GM21723 (cell line): ENCODE measurements around the gene RACGAP1.

Experiments used
- ATAC-seq: cut with Tn5 transposase; IDR thresholded peaks from one replicate; pipeline ENCODE4 v1.9.1; 2021; ENCODE audit warnings: mild to moderate bottlenecking, moderate library complexity; ENCODE audit not compliant: unreplicated experiment

The RACGAP1 gene, protein sequence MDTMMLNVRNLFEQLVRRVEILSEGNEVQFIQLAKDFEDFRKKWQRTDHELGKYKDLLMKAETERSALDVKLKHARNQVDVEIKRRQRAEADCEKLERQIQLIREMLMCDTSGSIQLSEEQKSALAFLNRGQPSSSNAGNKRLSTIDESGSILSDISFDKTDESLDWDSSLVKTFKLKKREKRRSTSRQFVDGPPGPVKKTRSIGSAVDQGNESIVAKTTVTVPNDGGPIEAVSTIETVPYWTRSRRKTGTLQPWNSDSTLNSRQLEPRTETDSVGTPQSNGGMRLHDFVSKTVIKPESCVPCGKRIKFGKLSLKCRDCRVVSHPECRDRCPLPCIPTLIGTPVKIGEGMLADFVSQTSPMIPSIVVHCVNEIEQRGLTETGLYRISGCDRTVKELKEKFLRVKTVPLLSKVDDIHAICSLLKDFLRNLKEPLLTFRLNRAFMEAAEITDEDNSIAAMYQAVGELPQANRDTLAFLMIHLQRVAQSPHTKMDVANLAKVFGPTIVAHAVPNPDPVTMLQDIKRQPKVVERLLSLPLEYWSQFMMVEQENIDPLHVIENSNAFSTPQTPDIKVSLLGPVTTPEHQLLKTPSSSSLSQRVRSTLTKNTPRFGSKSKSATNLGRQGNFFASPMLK

DNA sequence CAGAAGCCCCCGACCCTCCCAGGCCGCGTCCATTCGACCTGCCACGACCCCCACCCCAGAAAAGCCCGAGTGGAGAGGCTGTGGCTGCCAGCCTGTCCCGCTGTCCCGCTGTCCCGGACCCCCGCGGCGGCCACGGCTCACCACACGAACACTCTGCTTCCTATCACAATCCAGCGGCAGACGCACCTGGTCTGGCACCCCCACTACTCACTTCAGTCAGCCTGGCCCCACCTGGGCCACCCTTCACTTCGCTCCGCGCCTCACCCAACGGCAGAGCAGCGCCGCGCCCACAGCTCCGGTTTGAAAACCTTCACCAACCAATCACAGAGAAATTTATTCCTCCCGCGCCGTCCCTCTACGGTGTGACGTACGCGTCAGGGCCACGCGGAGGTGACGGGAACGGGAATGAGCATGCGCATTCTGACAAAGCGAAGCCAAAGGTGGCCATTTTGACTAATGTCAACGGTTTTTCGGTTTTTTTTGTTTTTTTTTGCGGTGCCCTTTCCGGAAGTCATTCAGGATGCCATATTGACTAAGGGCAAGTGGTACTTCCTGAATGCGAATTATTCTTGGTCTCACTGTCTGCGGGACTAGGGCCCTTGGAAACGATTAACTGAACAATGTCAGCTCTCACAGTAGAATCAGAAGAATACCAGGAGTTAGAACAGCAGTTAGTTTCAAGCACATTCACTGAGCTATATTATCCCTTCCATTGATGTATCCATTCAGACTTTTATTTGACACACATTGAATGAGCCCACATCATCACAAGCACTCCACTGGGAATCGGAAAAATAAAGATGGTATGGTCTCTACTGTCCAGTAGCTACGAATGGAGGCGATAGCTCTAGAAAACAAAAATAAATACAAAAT, at the start of gene RACGAP1:
Gene RACGAP1, minus strand, starts transcription at position 308 of the 873 bp plus-strand sequence. CDS start 8,779 bp downstream, outside the sequence.
- peak; percentile 97 for ATAC-seq

DNA sequence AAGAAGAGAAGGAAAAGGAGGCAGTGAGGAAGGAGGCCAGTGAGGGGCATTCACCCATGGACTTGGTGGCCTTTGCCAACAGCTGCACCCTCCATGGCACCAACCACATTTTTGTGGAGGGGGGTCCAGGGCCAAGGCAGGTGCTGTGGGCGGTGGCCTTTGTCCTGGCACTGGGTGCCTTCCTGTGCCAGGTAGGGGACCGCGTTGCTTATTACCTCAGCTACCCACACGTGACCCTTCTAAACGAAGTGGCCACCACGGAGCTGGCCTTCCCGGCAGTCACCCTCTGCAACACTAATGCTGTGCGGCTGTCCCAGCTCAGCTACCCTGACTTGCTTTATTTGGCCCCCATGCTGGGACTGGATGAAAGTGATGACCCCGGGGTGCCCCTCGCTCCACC, 48.4 kb upstream of the RACGAP1 start:
- ATAC-seq, result no peak

DNA sequence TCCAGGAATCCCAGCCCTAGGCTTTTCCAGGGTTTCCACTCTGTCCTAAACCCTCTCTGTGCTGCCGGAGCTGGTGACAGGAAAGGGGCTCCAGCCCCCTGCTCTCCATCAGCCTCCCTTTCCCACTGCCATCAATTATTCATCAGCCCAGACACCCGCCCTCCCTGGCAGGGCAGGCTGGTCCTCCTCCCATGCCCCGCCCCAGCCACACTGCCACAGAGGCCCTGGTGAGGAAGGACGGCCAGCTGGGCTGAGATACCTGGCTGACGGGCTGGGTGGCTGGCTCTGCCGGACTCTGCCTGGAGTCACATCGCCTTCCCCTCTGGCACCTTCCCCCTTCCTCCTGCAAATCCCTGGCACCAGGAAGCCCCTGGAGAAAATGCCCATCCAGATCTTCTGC, 47.9 kb upstream of the RACGAP1 start:
- ATAC-seq, result no peak

DNA sequence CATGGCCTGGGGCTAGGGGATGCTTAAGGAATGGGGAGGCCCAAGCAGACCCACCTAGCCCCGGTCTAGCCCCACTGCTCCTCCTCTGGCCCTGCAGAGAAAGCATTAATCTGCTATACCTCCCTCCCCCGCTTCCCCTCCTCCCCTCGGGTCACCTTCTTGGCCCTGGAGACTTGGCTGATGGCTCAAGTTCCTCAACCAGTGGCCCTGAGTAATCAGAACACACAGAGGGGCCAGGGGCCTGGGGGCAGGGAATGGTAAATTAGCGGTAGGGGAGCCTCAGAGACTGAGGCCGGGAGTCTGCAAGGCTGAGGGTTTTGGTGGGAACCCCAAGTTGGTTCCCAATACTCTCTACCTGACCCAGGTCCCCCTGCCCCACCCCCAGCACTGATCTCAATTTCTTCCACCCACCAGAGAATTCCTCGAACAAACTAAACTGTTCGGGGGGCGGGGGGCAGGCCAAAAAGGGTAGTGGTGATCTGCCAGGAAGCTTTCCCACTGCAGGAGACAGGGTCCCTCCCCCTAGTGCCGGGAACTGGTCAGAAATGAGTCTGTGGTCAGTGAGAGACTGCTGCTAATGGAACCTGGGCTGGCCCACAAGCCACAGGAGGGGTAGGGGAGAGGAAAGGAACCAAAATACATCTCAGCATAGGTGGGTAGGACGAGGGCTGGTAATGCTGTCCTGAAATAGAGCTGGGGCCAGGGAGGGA, 47.1 kb upstream of the RACGAP1 start:
- no peak for ATAC-seq

DNA sequence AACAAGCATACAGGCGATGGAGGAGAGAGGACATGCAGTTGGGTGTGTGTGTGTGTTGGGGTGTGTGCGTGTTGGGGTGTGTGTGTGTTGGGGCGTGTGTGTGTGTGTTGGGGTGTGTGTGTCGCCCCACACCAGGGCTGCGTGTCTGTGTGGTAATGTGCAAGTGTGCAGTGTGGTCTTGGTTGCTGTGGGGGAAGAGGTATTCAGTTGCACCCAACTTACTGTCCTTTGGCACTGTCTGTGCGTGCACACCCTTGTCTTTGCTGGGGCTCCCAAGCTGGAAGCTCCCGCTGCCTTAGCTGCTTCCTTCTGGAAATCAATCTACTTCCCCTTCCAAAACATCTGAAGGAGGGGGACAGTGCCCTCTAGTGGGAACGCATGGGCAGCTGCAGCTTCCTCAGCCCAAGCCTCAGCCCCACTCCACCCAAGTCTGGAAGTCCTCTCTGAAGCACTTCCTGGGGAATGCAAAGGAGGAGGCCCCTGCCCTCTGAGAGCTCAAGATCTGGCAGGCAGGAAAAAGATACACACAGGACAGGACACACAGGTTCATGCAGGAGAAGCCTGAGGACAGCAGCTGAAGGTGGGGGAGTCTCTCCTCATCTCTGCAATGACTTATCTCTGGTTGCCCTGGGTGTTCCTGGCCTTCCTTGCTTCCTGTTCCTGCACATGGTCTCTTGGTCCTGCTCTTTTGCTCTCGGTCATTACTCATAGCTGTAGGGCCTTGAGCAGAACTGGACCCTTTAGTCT, 45.2 kb upstream of the RACGAP1 start:
- no peak for ATAC-seq

DNA sequence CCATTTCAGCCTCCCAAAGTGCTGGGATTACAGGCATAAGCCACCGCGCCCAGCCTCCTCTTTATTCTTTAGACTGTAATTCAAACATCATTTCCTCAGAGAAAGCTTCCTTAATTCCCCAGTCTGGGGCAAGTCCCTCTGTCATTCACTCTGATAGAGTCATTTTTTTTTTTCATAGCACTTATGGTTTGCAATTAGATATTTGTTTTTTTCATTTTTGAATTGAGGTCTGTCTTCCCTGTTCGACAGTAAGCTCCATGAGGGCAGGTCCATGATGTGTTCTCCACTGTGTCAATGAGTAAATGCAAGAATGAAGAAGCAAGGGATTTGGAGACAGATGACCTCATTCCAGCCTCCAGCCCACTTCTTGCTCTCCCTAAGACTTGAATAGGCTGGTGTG, 44.2 kb upstream of the RACGAP1 start:
- ATAC-seq, result no peak

DNA sequence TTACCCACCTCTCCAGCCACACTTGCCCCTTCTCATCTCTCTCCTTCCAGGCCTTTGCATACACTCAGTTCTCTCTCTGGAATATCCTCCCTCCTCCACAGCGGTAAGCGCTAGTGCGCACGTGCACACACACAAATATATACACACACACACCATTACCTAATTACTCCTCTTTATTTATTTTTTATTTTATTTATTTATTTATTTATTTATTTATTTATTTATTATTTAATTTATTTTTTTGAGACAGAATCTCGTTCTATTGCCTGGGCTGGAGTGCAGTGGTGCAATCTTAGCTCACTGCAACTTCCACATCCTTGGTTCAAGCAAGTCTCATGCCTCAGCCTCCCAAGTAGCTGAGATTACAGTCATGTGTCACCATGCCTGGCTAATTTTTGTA, 43.8 kb upstream of the RACGAP1 start:
- no peak for ATAC-seq

DNA sequence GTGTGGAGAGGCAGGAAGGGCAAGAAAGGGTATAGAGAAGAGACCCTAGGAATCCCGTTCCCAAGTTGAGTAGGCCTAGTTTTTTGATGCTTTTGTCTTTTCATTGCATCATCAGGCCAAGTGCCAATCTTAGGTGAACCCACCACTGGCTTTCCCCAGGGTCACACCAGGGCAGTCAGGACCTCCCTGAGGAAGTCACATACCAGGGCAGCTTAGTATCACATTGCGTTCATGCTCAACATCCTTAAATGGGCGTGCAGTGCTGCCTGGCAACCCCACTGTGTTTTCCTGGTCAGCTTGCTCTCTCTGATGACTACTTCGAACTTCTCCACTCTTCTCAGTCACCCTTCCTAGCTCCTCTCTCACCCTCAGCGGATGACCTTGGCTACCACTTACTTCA, 41.1 kb upstream of the RACGAP1 start:
- no peak for ATAC-seq

DNA sequence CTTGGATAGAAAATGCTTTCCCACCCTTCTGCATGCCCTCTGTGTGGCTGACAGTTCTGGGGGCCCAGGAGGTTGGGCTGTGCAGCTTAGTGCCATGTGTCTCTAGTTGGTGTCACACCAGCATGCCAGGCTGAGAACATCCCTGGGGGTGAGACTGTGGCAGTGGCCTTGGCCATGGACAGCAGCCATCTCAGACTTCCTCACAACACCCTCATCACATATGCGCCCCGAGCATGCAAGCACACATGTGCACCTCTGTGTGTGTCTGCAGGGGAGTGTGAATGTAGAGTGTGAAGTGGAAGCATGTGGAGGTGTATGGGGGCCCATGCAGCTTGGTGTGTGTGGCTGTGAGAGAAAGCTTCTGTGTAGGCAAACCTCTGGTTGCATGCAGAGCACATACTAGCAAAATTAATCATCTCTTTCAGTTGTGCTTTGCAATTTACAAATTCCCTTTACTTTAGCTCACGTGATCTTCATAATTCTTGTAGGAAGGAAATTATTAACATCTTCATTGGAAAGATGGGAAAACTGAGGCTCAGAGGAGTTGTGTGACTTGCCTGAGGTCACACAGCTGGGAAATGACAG, 40.5 kb upstream of the RACGAP1 start:
- no peak for ATAC-seq

DNA sequence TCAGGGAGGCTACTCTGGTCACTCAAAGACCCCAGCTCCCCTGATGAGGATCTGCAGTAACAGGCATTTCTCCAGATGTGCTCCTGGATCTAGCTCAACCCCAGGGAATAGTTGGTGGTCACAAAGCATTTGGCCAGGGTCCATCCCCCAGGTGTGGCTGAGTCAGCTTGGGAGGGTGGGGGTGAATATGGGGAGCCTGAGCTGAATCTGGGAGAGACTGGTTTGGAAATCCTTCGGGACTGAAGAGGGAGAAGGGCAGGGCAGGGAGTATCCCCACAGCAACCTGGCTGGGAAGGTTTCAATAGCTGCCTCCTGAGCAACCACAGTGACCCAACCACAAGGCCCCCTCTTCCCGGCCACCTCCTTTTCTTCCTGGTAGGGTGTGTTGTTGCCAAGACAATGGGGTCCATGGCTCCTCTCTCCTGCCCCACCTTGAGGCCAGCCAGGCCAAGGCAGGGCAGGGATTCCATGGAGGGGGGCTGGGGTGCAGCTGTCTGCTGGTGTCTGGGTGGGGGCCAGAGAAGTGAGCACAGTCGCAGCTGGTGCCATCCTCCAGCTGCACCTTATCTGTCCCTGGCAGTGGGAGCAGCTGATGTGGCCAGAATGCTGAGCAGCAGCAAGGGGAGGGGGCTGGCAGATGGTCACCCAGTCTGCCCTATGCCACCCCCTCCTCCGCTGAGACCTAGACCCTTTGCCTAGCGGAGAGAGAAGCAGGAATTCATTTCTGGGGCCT, 37.6 kb upstream of the RACGAP1 start:
- no peak for ATAC-seq

DNA sequence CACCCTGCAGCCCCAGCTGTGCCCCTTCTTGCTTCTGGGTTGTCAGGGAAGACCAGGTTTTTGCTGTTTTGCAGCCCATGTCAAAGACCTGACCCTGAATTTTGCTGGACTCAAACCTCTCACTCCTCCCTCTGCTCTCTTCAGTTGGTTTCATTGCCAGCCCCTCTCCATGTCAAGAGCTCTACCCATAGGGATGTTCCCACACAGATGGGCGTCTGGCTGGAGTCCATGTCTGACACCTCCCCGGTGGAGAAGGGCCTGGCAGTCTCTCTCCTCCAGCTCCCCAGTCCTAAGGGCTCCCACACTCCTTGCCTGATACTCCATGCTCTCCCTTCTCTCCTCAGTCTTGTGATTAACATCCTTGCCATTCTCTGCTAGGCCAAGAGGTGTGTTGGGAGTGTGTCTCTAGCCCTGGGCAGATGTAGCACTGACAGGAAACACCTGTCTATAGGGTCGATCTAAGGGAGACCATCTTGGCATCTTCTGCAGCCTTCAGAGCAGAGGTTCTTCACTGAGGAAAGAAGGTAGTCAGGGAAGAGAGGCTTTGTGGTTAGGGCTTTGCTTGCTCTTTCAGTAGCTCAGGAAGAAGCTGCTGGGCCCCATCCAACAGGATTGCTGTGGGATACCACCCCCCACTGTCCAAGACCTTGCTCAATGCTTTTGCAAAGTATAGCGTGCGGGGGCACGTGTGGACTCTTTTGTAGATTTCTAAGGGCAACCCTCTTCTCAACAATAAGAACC, 36.8 kb upstream of the RACGAP1 start:
- no peak for ATAC-seq

DNA sequence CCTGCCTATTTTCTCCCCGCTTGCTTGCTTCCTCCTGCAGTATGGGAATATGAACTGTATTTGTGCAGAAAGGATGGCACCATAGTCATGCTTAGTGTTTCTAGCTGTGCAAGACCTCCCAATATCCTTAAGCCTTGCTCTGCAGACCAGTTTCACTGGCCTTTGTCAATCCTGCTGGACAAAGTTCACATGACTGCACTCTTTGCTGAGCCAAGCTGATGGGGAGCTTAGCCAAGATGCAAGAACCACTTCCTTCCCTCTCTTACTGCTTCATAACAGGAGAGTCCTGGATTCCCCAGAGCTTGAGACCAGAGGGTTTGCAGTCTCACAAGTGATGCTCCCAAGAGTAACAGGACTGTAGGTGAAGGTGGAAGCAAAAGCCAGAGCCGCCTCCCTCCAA, 35.9 kb upstream of the RACGAP1 start:
- no peak for ATAC-seq

DNA sequence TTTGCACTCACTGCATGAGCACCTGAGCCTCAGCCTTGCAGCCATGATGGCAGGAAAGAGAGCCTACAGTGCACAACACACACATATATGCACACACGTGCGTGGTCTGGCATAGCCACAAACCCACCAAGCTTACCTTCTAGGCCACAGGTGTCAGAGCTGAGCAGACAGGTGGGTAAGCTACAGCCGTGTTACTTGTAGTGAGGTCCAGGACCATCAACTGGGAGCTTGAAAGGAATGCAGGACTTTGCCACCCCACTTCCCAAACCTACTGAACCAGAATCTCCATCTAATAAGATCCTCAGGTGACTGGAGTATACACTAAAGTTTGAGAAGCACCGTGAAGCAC, 34.8 kb upstream of the RACGAP1 start:
- no peak for ATAC-seq

DNA sequence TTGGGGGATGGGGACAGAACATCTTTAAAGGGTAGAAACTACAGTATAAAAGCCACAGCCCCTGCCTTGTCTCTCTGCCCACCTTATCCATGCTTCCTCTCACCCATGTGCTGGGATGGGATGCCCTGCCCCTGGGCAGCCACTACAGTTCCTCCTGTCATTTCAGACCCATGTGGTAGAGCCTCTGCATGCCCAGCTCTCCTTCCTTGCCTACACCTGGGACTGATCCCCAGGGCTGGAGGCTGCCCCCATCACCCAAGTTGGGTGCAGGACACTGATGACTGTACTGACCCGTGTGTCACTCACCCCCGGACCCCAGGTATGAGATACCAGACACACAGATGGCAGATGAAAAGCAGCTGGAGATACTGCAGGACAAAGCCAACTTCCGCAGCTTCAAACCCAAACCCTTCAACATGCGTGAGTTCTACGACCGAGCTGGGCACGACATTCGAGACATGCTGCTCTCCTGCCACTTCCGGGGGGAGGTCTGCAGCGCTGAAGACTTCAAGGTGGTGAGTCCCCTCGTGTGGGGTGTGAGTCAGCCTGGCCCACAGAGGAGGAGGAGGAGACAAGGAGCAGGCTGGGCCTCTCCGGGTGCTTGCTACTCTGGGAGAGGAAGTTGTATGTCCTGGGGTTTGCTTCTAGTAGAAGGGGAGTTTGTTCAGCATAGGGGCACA, 34.3 kb upstream of the RACGAP1 start:
- ATAC-seq, result no peak

DNA sequence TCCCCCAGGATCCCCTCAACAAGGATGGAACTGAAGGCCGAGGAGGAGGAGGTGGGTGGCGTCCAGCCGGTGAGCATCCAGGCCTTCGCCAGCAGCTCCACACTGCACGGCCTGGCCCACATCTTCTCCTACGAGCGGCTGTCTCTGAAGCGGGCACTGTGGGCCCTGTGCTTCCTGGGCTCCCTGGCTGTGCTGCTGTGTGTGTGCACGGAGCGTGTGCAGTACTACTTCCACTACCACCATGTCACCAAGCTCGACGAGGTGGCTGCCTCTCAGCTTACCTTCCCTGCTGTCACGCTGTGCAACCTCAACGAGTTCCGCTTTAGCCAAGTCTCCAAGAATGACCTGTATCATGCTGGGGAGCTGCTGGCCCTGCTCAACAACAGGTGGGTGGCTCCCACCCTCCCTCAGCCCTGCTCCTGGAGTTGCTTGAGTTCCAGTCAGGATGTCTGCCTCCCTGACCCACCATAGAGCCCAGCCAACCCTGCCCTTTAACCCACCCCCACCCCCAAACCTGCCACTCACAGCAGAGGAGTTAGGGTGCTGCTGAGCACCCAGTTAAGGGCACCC, 33.5 kb upstream of the RACGAP1 start:
- ATAC-seq, result no peak

DNA sequence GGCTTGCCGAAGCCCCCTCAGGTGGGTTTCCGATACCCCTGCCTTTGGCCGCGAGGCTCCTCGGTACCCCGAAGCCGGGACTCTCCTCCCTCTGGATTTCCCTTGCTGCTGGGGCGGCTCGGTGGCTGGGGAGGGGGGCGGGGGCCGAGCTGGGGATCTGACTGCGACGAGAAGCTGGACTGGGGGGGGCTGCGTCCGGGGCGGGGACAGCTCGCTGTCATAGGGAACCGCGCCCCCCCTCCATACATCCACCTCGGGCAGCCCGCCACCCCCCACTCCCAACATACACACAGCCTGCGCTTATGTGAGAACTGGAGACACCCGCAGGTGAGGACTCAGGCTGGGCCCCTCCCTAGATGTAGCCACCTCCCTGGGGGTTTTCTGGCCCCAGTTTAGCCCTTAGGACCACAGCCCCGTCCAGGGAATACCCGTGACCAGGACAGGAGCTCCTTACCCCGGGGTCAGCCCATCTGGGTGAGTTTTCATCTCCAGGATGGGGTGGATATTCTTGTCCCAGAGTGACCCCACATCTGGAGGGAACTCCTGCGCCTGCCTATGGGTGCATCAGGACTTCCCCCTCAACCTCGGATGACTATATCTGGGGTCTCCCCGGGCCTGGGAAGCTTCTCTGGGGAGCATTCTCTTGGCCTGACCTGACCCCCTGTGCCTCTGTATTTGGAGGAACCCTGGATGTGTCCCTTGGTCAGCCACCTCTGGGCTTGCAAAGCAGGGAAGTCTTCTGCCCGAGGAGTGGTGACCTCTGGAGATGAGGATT, 32.8 kb upstream of the RACGAP1 start:
- ATAC-seq, result no peak
